T47D (cell line): ENCODE measurements around the gene CACNA1A.
A peak's percentile ranks its signal among the peaks of the same experiment; 100 is the strongest.

Experiments
- DNase-seq, 2 experiments: peaks; one replicate each; pipeline versions ENCODE4 v3.0.0 to v3.0.0-alpha.2; 2011 to 2012; ENCODE audit warnings: low read depth in 1 of 2, low spot score in 1 of 2
- JUND ChIP-seq: IDR thresholded peaks from 2 replicates; pipeline ENCODE4 v1.6.1; 2012; ENCODE audit warnings: low read depth
- in situ Hi-C: cut with HindIII; loops from 2 replicates; pipeline ENCODE4 v1.10.0; 2016; ENCODE audit warnings: low sequenced_read_pairs, low pct_unique_long_range_greater_than_20kb

CACNA1A gene

GRCh38 chr19:13337181-13337580, 169.1 kb downstream of the CACNA1A start:
- no peak for DNase-seq
- in situ Hi-C loops, result no loop called here
- no peak for TF ChIP-seq JUND

GRCh38 chr19:13334801-13335481, 171.3 kb downstream of the CACNA1A start:
- no peak for TF ChIP-seq JUND
- in situ Hi-C loops, result no loop called here
- no peak for DNase-seq

GRCh38 chr19:13330285-13330684, 176.0 kb downstream of the CACNA1A start:
- DNase-seq, result no peak
- no peak for TF ChIP-seq JUND
- in situ Hi-C loops, result no loop called here

GRCh38 chr19:13329766-13330165, 176.5 kb downstream of the CACNA1A start:
- no peak for TF ChIP-seq JUND
- in situ Hi-C loops, result no loop called here
- no peak for DNase-seq

- in situ Hi-C loops, result no loop called here
- DNase-seq, result no peak
Measured at GRCh38 chr19:13328241-13328640, 178.0 kb downstream of the CACNA1A start.

GRCh38 chr19:13319526-13319925, 186.8 kb downstream of the CACNA1A start:
- in situ Hi-C loops, result no loop called here
- no peak for TF ChIP-seq JUND
- no peak for DNase-seq

More at GRCh38 chr19:13328241-13328640, 178.0 kb downstream of the CACNA1A start:
- TF ChIP-seq JUND, result no peak

GRCh38 chr19:13318190-13318589, 188.1 kb downstream of the CACNA1A start:
- in situ Hi-C loops, result no loop called here
- no peak for DNase-seq
- no peak for TF ChIP-seq JUND

- in situ Hi-C loops, result no loop called here
- no peak for TF ChIP-seq JUND
- DNase-seq, result no peak
Measured at GRCh38 chr19:13315495-13315894, 190.8 kb downstream of the CACNA1A start.

GRCh38 chr19:13314761-13315160, 191.5 kb downstream of the CACNA1A start:
- in situ Hi-C loops, result no loop called here
- no peak for TF ChIP-seq JUND
- no peak for DNase-seq

- in situ Hi-C loops, result no loop called here
- TF ChIP-seq JUND, result no peak
- DNase-seq, result no peak
Measured at GRCh38 chr19:13313875-13314274, 192.4 kb downstream of the CACNA1A start.

- in situ Hi-C loops, result no loop called here
- no peak for TF ChIP-seq JUND
- no peak for DNase-seq
Measured at GRCh38 chr19:13309864-13310263, 196.4 kb downstream of the CACNA1A start.

GRCh38 chr19:13303381-13304129, 202.7 kb downstream of the CACNA1A start:
- TF ChIP-seq JUND, result no peak
- no peak for DNase-seq
- in situ Hi-C loops, result no loop called here

- no peak for TF ChIP-seq JUND
- peak in 1 of 2 experiments; percentile 9 for DNase-seq
- in situ Hi-C loops, result no loop called here
Measured at GRCh38 chr19:13302526-13303270, 203.6 kb downstream of the CACNA1A start.
